IPS-18c (cell line): Measurements from ENCODE around the gene CCDC73.

ENCODE experiments used
- H3K4me3 ChIP-seq: 2 replicates; pipeline ENCODE4 v1.7.0; 2013; ENCODE audit warnings: low read depth, mild to moderate bottlenecking, low read length, moderate library complexity; ENCODE audit not compliant: insufficient read depth
- H3K9me3 ChIP-seq: one replicate; pipeline ENCODE4 v1.6.1; 2013; ENCODE audit warnings: mild to moderate bottlenecking, low read length, moderate library complexity; ENCODE audit not compliant: control insufficient read depth, insufficient read depth

Gene CCDC73

DNA sequence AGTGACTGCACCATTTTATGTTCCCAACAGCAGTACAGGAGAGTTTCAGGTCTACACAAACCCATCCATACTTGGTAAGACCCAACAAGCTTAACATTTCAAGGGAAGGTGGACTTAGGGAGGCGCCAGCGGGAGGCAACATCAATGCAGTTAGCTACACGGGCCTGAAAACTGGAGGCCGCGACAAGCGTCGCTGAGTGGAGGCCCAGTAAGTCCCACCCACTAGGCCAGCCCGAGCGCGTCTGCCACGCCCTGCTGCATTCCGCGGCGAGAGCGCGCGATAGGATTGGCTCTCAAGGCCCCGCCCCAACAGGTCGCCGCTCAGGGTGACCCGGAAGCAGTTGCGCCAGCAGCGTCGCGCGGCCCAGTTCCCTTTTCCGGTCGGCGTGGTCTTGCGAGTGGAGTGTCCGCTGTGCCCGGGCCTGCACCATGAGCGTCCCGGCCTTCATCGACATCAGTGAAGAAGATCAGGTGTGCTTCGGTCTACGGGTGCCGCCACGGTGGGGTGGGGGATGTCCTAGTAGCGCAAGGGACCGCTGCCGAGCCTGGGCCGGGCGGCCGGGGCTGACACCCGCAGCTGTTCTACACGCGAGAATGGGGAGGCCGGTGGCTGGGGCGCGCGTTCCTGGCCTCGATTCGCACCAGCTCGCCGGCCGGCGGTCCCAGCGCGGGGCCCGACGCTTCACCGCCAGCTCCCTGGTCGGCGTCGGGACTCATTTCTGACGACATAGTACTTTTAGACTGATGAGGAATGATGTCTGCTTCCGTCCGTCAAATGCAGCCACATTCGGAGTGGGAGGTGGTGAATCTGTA, 210.8 kb downstream of the CCDC73 start, which contains the start of gene EIF3M:
Gene EIF3M, plus strand, starts transcription at position 373 of the 813 bp plus-strand sequence. Its CDS starts 57 bp downstream, at position 430.
- H3K9me3 ChIP-seq = no peaks in the 10 kb centered on the region

DNA sequence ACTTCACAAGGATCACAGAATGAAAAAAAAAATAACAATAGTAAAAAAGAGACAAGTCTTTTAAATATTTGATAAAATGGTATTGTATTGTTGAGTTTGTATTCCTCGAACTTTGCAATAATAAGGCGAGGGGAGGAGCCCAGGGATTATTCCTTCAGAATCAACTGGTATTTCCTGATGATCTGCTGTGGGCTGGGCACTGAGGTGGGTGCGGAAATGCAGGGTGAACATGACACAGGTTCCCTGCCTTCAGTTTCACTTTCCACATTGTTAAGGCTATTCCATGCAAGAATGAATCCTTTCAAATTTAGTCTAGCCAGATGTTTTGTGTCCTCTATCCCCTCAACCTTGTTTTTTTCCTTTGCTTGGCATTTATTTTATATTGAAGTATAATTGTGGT, 212.9 kb downstream of the CCDC73 start:
- no peak overlapping the region for H3K4me3 ChIP-seq

More for the DNA sequence above, 210.8 kb downstream of the CCDC73 start, which contains the start of gene EIF3M:
- peak within 1 kb of the TSS; percentile 98 for H3K4me3 ChIP-seq

DNA sequence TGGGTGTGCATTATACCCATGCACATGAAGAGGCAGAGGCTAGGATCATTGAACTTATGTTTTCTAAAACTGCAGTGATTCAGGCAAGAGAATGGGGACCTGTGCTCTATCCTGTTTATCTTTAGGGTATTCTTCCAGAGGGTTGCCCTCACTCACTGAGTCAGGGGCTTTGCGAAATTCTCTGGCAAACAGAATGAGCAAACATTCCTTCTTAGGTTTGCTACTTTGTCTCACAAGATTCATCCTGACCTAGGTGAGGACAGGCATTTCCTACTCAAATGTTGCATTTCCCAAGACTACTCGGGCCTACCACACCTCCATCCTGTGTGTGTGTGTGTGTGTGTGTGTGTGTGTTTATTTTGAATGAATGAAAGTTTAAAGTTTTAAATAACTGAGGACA, 213.5 kb downstream of the CCDC73 start:
- H3K9me3 ChIP-seq = no peaks in the 10 kb centered on the region
- H3K4me3 ChIP-seq = no peak overlapping the region

More for the DNA sequence above, 212.9 kb downstream of the CCDC73 start:
- no peaks in the 10 kb centered on the region for H3K9me3 ChIP-seq

DNA sequence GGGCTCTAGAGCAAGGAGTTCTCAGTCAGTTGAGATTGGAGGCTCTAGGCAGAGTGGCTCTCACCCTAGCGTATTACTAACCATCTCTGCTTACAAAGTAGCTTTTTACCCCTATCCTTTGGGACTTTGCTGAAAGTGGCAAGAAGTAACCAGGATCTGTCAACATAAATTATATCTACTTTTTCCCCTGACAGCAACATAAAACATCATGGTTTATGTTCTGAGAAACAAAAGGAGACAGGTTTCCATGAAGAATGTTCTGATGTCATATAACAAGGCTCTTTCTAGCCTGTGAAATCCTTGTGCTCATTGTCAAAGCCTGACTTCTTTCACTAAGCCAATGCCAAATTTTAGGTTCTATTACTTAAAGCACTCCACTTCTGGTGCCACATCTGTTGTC, 218.0 kb downstream of the CCDC73 start:
- no peaks in the 10 kb centered on the region for H3K9me3 ChIP-seq
- no peak overlapping the region for H3K4me3 ChIP-seq

DNA sequence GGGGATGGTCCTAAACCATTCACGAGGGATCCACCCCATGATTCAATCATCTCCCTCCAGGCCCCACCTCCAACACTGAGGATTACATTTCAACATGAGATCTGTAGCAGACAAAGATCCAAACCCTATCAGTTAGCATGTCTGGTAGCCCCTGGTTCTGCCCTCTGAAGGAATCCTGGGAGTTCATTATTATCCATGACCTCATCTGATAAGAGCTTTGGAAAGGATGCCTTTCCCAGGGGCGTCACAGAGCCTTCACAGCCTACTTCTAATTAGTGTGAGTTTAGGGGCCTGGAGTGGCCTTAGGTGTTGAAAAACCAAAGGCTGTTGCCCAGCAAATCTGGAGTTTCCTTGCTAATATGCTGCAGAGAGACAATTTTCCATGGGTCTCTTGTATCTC, 219.4 kb downstream of the CCDC73 start:
- Histone ChIP-seq H3K9me3 (no peaks in the 10 kb centered on the region), H3K4me3 (no peak overlapping the region)

DNA sequence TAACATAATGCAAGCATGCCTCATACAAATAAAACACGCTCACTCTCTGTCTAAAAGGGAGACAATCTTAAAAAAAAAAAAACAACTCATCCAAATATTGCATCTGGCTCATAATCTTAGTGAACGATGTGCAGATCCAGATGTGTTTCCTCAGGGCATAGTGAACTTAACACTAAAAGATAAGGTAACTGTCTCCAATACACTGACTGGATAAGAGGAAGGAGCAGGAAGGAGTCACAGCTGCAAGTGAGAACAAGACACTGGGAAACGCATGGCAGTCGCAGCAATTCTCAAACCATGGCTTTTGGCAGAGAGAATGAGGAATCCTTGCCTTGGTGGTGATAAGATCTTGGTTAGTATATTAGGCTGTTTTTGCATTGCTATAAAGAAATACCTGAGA, 220.0 kb downstream of the CCDC73 start:
- no peak overlapping the region for H3K4me3 ChIP-seq
- no peaks in the 10 kb centered on the region for H3K9me3 ChIP-seq

DNA sequence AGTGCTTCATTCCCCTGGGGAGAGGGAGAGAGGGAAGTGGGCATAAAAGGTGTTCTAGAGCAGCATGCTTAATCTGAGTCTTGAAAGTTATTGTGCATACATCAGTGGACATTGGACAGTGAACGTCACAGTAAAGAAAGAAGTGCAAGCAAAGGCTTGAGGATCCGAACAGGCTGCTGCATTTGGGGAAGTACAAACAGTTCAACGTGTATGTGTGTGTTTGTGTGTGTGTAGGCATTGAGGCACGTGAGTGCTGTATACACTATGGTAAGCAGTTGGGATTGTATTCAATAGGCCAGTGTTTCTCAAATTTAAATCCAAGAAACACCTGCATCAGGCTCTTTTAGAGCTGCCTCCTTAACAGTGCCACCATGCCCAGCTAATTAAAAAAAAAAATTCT, 221.2 kb downstream of the CCDC73 start:
- Histone ChIP-seq H3K4me3 (no peak overlapping the region), H3K9me3 (no peaks in the 10 kb centered on the region)

DNA sequence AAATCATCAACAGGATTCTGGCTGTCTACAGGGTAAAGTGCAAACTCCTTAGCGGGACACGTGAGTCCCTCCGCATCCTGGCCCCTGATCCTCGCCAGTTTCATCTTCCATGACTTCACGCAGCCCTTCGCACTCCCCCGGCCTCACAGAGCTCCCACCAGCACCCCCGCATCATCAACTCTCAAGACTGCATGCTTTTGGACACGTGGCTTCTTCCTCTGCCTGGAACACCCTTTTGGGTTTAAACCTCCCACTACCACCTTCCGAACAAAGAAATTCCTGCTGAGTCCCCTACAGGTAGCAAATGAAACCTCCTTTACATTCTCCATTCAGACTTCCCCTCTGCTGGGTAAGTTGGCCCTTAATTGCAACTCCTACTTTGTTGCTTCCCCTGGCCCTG, 223.4 kb downstream of the CCDC73 start:
- Histone ChIP-seq H3K4me3 (no peak overlapping the region), H3K9me3 (no peaks in the 10 kb centered on the region)

DNA sequence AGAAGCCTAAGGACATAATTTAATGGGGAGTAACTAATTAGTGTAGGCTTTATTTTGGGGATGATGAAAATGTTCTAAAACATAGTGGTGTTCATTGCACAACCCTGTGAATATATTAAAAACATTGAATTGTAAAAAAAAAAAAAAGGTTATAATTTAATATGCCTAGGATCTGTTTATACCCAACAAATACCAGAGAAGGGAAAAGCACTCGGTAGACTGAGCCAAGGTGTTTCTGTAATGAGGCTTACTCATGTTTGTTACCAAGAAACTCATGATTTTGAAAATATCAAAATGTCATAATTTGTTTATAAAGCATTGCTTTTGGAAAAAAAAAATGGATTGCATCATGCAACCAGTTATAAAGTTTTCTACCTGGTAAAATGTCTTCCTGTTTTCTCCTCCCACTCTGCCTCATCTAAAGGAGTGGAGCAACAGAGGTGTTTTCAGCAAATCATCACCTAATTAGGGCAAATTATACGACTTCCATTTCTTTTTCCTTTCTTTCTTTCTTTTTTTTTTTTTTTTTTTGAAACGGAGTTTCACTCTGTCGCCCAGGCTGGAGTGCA, 225.1 kb downstream of the CCDC73 start:
- H3K4me3 ChIP-seq = no peak overlapping the region
- no peaks in the 10 kb centered on the region for H3K9me3 ChIP-seq

DNA sequence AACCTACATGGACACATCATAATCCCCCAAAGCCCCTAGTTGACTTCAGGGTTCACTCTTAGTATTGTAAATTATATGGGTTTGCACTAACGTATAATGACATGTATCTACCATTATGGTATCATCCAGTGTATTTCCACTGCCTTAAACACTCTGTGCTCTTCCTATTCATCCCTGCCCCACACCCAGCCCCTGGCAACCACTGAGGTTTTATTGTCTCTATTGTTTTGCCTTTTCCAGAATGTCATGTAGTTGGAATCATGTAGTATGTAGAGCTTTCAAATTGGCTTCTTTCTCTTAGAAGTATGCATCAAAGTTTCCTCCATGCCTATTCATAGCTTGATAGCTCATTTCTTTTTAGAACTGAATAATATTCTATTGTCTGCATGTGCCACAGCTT, 227.3 kb downstream of the CCDC73 start:
- no peaks in the 10 kb centered on the region for H3K9me3 ChIP-seq
- no peak overlapping the region for H3K4me3 ChIP-seq

DNA sequence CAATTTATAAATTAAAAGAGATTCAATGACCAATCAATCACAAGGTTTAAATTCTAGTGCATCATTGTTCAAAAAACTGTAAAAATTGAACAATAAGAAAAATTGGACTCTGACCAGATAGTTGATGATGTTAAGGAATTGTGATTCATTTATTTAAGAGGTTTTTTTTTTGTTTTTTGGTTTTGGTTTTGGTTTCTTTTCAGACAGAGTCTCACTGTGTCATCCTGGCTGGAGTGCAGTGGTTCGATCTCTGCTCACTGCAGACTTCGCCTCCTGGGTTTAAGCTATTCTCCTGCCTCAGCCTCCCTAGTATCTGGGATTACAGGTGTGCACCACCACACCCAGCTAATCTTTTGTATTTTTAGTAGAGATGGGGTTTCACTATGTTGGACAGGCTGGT, 227.9 kb downstream of the CCDC73 start:
- Histone ChIP-seq H3K9me3 (no peaks in the 10 kb centered on the region), H3K4me3 (no peak overlapping the region)

DNA sequence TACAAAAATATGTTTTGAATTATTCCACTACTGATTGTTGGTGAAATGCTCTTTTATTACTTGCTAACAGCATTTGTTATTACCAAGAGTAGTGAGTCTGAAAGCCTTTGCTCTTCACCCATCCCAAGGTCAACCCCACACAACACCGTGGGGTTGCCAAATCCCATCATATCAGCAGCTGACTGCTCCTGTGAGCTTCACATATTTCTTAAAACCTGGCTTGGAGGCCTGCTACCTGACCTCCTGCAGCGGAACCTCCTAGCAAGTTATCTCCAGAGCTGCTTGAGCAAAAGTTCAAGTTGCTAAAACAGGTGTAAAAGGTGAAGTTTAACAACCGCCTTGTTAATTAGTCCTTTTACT, 230.9 kb downstream of the CCDC73 start:
- Histone ChIP-seq H3K9me3 (no peaks in the 10 kb centered on the region), H3K4me3 (no peak overlapping the region)

DNA sequence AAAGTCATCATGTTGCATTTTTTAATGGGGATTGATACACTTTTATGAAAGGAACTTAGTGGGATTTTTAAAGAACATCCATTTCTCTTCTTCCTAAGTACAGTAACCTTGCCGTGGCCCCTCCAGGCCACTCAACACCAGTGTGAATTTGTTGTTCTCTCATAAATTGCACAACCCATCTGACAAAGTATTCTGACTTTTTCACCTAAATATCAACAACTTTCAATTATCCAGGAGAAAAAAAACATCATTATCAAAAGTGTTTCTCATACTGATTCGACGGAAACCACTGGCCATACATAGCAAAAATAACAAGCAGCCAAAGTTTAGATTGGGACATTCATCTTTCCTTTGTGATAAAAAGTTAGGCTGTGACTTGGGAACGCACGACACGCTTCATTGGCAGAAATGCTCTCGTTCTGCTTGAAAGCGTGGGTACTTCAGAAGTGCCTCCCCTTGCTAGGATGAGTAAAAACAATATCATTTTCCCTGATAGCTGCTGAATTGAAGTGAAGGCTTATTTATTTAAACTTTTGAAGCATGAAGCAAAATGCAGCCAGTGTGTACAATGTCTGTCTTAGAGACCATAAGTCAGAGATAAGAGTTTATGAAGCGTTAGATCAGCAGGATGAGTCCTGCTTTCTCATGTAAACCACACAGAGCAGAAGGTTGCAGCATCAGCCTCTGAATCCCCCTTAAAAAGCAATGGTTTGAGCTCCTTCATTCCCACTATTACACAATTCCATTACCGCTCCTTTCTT, 231.4 kb downstream of the CCDC73 start:
- H3K4me3 ChIP-seq = no peak overlapping the region

DNA sequence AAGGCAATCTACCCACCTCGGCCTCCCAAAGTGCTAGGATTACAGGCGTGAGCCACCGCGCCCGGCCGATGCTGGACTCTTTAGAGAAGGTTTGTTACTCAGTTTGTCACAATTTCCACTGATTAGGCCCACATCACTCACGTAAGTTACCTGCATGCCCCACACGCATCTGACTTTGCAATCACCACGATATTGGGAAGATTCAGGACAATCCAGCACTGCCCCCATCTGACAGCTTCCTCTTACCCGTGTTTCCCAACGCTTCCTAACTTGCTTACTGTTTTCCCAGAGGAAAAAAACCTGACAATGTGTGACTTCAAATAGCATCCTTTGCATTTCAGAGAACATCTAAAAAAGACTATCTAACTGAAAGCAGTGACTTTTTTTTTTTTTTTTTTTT, 232.6 kb downstream of the CCDC73 start:
- Histone ChIP-seq H3K4me3 (no peak overlapping the region), H3K9me3 (no peaks in the 10 kb centered on the region)

More for the DNA sequence above, 231.4 kb downstream of the CCDC73 start:
- no peaks in the 10 kb centered on the region for H3K9me3 ChIP-seq

DNA sequence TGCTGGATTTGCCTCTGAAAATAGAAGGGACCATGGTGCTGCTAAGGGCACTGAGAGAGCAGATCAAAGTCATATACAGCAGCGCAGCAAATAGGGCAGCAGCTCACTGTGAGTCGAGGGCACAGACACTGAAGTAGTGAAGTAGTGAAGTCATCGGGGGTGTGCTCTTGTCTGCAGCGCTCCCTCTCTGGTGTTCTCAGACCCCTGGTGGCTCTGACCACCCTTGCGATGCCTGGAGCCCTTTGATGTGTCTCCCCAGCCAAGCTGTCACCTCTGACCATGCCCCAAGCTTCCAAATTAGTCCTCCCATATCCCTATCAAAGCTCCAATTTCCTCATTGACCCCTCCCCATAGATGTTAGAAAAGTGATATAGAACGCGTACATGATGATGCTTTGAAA, 238.6 kb downstream of the CCDC73 start:
- H3K4me3 ChIP-seq = no peak overlapping the region
- no peaks in the 10 kb centered on the region for H3K9me3 ChIP-seq

DNA sequence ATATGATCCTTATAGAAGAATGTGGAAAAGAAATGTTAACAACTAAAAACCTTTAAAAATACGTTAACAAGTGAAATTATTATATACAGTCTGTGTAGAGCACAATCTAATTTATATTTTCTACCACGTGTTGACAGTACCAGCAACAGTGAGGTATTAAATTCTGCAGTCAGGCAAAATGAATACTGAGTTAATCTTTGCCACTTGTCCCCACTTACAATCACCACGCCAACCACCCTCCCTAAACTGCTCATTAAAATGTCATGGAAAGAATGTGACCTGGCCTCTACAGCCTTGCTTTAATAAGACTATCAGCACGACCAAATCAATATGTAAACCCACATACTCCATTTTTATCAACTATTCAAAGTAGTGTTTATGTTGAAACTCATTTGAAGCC, 239.4 kb downstream of the CCDC73 start:
- H3K4me3 ChIP-seq = no peak overlapping the region
- H3K9me3 ChIP-seq = no peaks in the 10 kb centered on the region
